ENCODE data around the gene AMMECR1L.

AMMECR1L gene

GRCh38 chr2:127887082-127887775 is 1.5 kb upstream of the AMMECR1L start:
- no peak for DNase-seq

GRCh38 chr2:127886593-127886935 is 808 bp upstream of the AMMECR1L start:
- peak in 6 of 58 donors; percentile 43 to 61 (median 50) for DNase-seq

GRCh38 chr2:127884861-127885740 is 655 bp downstream of the AMMECR1L start:
- DNase-seq = peak in 27 of 58 donors; percentile 4 to 44 (median 19)

GRCh38 chr2:127884436-127884835 is 1.3 kb downstream of the AMMECR1L start:
- DNase-seq = no peak

DNA sequence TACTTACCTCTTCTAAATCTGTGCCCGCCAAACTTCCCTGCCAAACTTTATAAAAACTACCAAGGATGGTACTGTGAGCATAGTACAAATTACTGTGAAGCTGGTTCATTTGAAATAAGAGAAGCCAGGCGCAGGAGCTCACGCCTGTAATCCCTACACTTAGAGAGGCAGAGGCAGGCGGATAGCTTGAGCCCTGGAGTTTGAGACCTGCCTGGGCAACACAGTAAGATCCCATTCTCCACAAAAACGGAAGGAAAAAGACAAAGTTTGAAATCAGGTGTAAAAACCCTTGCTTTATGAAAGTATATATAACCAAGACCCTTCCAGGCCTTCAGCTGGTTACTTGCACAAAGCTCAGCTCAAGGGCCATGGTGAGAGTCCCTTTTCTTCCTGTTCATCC is 5.9 kb downstream of the AMMECR1L start:
- DNase-seq = no peak

GRCh38 chr2:127877626-127878025 is 8.1 kb downstream of the AMMECR1L start:
- no peak for DNase-seq

- no peak for DNase-seq
Observed at GRCh38 chr2:127877136-127877535, 8.6 kb downstream of the AMMECR1L start.

GRCh38 chr2:127874378-127875269 is 11.1 kb downstream of the AMMECR1L start:
- DNase-seq = no peak

- no peak for DNase-seq
Observed at GRCh38 chr2:127873707-127874303, 12.0 kb downstream of the AMMECR1L start.

GRCh38 chr2:127872354-127872753 is 13.4 kb downstream of the AMMECR1L start:
- DNase-seq = no peak

DNA sequence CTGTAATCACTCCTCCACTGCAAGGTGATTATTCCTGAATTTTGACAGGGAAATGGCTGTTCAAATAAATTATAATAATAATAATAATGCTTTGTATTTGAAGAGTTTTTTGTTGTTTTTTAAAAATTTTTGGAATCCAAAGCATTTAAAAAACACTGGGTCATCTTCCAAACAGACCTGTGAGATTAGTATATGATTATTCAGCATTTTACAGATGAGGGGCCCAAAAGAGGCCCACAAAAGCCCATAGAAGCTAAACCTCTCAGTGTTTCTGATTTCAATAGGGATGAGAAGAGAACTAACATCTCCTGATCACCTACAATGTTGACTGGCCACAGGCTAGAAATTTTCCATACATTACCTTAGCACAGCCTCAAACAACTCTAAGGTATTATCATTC is 19.8 kb downstream of the AMMECR1L start:
- DNase-seq = no peak

- DNase-seq = no peak
Observed at GRCh38 chr2:127864877-127865276, 20.9 kb downstream of the AMMECR1L start.

GRCh38 chr2:127862228-127862627 is 23.5 kb downstream of the AMMECR1L start:
- DNase-seq = no peak

- no peak for DNase-seq
Observed at GRCh38 chr2:127860130-127860529, 25.6 kb downstream of the AMMECR1L start.

- peak in 1 of 58 donors; percentile 20 for DNase-seq
Observed at GRCh38 chr2:127859712-127860085, 26.1 kb downstream of the AMMECR1L start.

DNA sequence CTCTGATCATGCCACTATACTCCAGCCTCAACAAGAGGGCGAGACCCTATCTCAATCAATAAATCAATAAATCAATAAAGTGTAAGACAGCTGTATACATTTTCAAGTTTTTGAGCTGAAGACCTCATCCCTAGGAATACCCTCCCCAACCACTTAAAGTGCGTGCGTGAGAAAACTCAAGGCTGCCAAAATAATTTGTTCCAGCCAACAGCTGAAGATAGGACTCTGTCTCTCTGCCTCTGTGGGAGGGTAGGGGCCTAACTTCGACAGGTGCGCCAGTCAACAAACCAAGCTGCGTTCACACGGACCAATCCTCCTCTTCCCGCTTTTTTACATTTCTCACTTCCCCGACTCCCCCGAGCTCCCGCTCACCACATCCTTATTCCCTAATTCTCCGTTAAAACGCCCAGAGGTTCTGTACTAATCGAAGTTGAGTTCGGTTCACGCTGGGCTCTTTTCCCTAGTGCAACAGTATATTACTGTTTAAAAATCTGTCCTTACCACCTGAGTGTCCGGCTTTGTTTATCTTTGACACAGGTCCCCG is 28.4 kb downstream of the AMMECR1L start:
- peak in 1 of 58 donors; percentile 39 for DNase-seq

GRCh38 chr2:127853671-127854070 is 32.1 kb downstream of the AMMECR1L start:
- no peak for DNase-seq

- no peak for DNase-seq
Observed at GRCh38 chr2:127852388-127852787, 33.4 kb downstream of the AMMECR1L start.

GRCh38 chr2:127847931-127848330 is 37.8 kb downstream of the AMMECR1L start:
- no peak for DNase-seq

GRCh38 chr2:127844973-127845372 is 40.8 kb downstream of the AMMECR1L start:
- peak in 16 of 58 donors; percentile 8 to 61 (median 23) for DNase-seq

DNA sequence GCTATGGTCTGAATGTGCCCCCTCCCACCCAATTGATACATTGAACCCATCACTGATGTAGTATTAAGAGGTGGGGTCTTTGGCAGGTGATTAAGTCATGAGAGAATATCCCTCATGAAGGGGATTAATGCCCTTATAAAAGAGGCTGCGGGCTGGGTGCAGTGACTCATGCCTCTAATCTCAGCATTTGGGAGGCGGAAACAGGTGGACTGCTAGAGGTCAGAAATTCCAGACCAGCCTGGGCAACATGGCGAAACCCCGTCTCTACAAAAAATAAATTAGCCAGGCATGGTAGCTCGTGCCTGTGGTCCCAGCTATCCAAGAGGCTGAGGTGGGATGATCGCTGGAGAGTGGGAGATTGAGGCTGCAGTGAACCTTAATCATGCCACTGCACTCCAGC is 42.1 kb downstream of the AMMECR1L start:
- DNase-seq = no peak
